ENCODE data around the gene MIA. TPM values are rescaled to one million over a fixed set of nuclear protein-coding genes. Genes with fewer than 3 reads are reported as not detected.
A peak's percentile ranks its signal among the peaks of the same experiment; 100 is the strongest.
"Not testable (repeated sequence)": the region's sequence is repeated elsewhere in the genome, so short reads cannot be mapped to it uniquely, and the experiment has no call there.

Gene MIA
- total and polyA plus RNA-seq, 4 donors: 1.7 to 3.6 TPM; not detected in 2

DNA sequence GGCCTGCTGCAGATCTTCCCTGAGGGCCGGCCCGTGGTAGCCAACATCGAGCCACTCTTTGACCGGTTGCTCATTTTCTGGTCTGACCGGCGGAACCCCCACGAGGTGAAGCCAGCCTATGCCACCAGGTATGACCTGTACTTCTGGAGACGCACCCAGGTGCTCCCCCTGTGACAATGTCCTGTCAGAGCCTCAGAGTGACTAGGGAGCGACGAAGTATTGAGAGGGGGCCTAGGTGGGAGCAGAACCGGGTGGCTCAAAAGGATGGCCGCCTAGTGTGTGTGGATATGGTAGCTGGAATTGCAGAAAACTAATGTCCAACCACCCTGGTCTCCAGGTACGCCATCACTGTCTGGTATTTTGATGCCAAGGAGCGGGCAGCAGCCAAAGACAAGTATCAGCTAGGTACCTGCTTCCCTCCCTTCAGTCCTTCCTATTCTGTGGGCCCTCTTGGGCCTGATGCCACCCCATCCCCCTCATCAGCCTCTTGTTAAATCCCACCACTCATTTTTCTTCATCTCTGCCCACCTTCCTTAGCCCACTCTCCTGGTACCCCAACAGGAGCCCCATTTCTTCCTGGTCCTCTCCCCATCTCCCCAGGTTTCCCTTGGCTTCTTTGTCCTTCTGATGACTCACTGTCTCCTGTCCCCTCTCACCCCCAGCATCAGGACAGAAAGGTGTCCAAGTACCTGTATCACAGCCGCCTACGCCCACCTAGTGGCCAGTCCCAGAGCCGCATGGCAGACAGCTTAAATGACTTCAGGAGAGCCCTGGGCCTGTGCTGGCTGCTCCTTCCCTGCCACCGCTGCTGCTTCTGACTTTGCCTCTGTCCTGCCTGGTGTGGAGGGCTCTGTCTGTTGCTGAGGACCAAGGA is 32.1 kb downstream of the MIA start:
- 72% methylated on average over 18 of the region's 18 CpGs for WGBS, 2 donors
- no peak overlapping the region for H3K4me3 ChIP-seq (ENCODE audit: low read length in 2 of 2)
- peak overlapping the region in 1 of 2 donors; percentile 32 for H3K27ac ChIP-seq (ENCODE audit: low read depth in 1 of 2, low read length in 2 of 2)

DNA sequence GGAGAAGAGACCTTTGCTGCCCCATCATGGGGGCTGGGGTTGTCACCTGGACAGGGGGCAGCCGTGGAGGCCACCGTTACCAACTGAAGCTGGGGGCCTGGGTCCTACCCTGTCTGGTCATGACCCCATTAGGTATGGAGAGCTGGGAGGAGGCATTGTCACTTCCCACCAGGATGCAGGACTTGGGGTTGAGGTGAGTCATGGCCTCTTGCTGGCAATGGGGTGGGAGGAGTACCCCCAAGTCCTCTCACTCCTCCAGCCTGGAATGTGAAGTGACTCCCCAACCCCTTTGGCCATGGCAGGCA is 32.7 kb downstream of the MIA start:
- no peaks in the 10 kb centered on the region for H3K27me3 ChIP-seq (ENCODE audit: control insufficient read depth in 1 of 2, insufficient read depth in 2 of 2, low read length in 1 of 2)
- no peak overlapping the region for H3K27ac ChIP-seq (ENCODE audit: low read depth in 1 of 2, low read length in 2 of 2)
- no peak for DNase-seq
- 81 to 84% methylated on average over 2 of the region's 2 CpGs for WGBS, 2 donors
- H3K4me3 ChIP-seq (ENCODE audit: low read length in 2 of 2): no peak overlapping the region
- H3K36me3 ChIP-seq (ENCODE audit: control insufficient read depth in 1 of 2, insufficient read depth in 2 of 2, low read length in 1 of 2): peaks cover 0 to 2% of the 10 kb centered on the region in 2 donors
- peaks cover 0 to 1% of the 10 kb centered on the region in 2 donors for H3K4me1 ChIP-seq (ENCODE audit: control insufficient read depth in 1 of 2, insufficient read depth in 2 of 2, low read length in 2 of 2)
- intact Hi-C loops (cut with DNase I): loop anchor here (5.0 to 10.0 kb wide), 2 partner anchors 146 to 363 kb away; partner anchors contain the start of gene SERTAD3 (in 1 of the 2)
- ATAC-seq (ENCODE audit: low FRiP score): no peak
- H3K9me3 ChIP-seq (ENCODE audit: control insufficient read depth, low read length): no peaks in the 10 kb centered on the region

More for the DNA sequence above, 32.1 kb downstream of the MIA start:
- H3K4me1 ChIP-seq (ENCODE audit: control insufficient read depth in 1 of 2, insufficient read depth in 2 of 2, low read length in 2 of 2): no peaks in the 10 kb centered on the region
- peak in 1 of 2 donors; percentile 68 for DNase-seq
- intact Hi-C loops (cut with DNase I): loop anchor here (5.0 to 10.0 kb wide), 2 partner anchors 145 to 363 kb away; partner anchors contain the start of gene SERTAD3 (in 1 of the 2)
- peaks cover 0 to 2% of the 10 kb centered on the region in 2 donors for H3K36me3 ChIP-seq (ENCODE audit: control insufficient read depth in 1 of 2, insufficient read depth in 2 of 2, low read length in 1 of 2)
- H3K27me3 ChIP-seq (ENCODE audit: control insufficient read depth in 1 of 2, insufficient read depth in 2 of 2, low read length in 1 of 2): no peaks in the 10 kb centered on the region
- ATAC-seq (ENCODE audit: low FRiP score): no peak
- no peaks in the 10 kb centered on the region for H3K9me3 ChIP-seq (ENCODE audit: control insufficient read depth, low read length)

DNA sequence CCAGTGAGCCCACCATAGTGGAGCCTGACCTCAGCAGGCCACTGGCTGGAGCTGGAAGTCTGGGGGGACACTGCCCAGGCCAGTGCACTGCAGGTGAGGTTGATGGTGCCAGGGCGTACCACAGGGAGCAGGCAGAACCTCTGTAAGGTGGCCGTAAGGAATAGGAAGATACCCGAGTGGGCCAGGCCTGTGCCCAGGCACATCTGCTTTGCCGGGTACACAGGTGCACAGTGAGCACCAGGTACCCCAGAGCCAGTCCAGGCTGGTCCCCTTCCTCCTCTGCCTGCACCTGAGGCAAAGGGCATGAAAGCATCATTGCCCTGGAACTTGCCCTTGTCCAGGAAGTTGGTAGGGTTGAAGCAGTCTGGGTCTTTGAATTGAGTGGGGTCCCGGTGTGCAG is 33.2 kb downstream of the MIA start:
- no peaks in the 10 kb centered on the region for H3K27me3 ChIP-seq (ENCODE audit: control insufficient read depth in 1 of 2, insufficient read depth in 2 of 2, low read length in 1 of 2)
- DNase-seq (peak in 1 of 2 donors; percentile 55), ATAC-seq (ENCODE audit: low FRiP score) (no peak)
- H3K4me3 ChIP-seq (ENCODE audit: low read length in 2 of 2): no peak overlapping the region
- H3K36me3 ChIP-seq (ENCODE audit: control insufficient read depth in 1 of 2, insufficient read depth in 2 of 2, low read length in 1 of 2): peaks cover 0 to 2% of the 10 kb centered on the region in 2 donors
- H3K27ac ChIP-seq (ENCODE audit: low read depth in 1 of 2, low read length in 2 of 2): no peak overlapping the region
- intact Hi-C loops (cut with DNase I): loop anchor here (5.0 to 10.0 kb wide), 2 partner anchors 146 to 364 kb away; partner anchors contain the start of gene SERTAD3 (in 1 of the 2)
- H3K4me1 ChIP-seq (ENCODE audit: control insufficient read depth in 1 of 2, insufficient read depth in 2 of 2, low read length in 2 of 2): peaks cover 0 to 2% of the 10 kb centered on the region in 2 donors
- WGBS, 2 donors: 86 to 88% methylated on average over 5 of the region's 5 CpGs
- no peaks in the 10 kb centered on the region for H3K9me3 ChIP-seq (ENCODE audit: control insufficient read depth, low read length)

DNA sequence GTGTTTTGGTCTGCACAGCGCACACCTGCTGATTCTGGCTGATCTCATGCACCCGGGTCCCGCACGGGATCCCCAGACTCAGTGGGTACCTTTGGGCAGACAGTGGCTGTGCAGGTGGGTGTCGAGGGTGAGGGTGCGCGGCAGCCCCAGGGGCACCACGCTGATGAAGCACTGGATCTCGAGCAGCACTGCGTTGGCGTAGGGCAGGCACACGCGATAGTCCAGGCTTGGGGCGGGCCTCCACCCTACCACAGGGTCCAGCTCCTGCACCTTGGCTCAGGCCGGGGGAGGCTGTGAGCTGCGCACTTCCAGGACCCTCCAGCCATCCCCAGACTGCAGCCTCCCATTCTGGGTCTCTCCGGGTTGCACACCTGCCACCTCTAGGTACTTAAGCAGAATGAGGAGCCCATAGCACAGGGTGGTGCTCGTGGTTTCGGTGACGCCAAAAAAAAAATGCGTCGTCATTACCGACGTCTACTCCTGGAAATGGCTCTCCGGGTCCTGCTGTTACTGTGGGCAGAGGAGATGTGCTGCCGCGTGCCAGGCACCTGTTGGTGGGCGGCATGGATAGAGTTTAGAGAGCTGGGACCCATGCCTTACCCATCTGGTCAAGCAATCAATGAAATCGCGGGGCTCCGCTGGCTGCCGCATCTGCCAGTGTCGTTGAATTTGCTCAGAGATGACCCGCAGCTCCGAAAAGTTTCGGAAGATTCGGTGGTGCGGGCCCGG is 34.2 kb downstream of the MIA start:
- H3K27me3 ChIP-seq (ENCODE audit: control insufficient read depth in 1 of 2, insufficient read depth in 2 of 2, low read length in 1 of 2): no peaks in the 10 kb centered on the region
- no peak for ATAC-seq (ENCODE audit: low FRiP score)
- no peaks in the 10 kb centered on the region for H3K9me3 ChIP-seq (ENCODE audit: control insufficient read depth, low read length)
- DNase-seq: peak in 1 of 2 donors; percentile 77
- H3K4me3 ChIP-seq (ENCODE audit: low read length in 2 of 2): no peak overlapping the region
- H3K27ac ChIP-seq (ENCODE audit: low read depth in 1 of 2, low read length in 2 of 2): no peak overlapping the region
- H3K4me1 ChIP-seq (ENCODE audit: control insufficient read depth in 1 of 2, insufficient read depth in 2 of 2, low read length in 2 of 2): peaks cover 0 to 2% of the 10 kb centered on the region in 2 donors
- intact Hi-C loops (cut with DNase I): loop anchor here (5.0 to 10.0 kb wide), 2 partner anchors 147 to 365 kb away; partner anchors contain the start of gene SERTAD3 (in 1 of the 2)
- WGBS, 2 donors: 94% methylated on average over 39 of the region's 39 CpGs
- peaks cover 0 to 2% of the 10 kb centered on the region in 2 donors for H3K36me3 ChIP-seq (ENCODE audit: control insufficient read depth in 1 of 2, insufficient read depth in 2 of 2, low read length in 1 of 2)

DNA sequence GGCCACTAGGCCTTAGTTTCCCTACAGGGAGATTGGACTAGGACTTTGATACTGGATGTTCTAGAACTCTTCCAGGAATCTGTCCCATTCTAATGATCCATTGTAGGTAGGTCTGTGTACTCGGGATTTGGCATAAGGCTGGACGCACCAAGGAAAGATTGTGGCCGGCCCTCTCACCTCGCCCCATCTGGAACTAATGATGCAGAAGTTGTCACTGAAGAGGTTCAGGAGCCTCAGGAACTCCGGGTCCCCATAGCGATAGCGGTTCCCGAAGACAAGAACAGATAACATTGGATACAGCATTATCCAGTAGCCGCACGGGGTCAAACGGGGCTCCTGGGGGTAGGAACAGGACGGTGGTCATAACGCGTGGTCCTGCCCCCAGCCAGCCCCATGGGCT is 34.8 kb downstream of the MIA start:
- Histone ChIP-seq H3K4me3 (ENCODE audit: low read length in 2 of 2) (no peak overlapping the region), H3K4me1 (ENCODE audit: control insufficient read depth in 1 of 2, insufficient read depth in 2 of 2, low read length in 2 of 2) (peaks cover 0 to 2% of the 10 kb centered on the region in 2 donors), H3K36me3 (ENCODE audit: control insufficient read depth in 1 of 2, insufficient read depth in 2 of 2, low read length in 1 of 2) (peaks cover 0 to 2% of the 10 kb centered on the region in 2 donors), H3K27me3 (ENCODE audit: control insufficient read depth in 1 of 2, insufficient read depth in 2 of 2, low read length in 1 of 2) (no peaks in the 10 kb centered on the region), H3K27ac (ENCODE audit: low read depth in 1 of 2, low read length in 2 of 2) (no peak overlapping the region), H3K9me3 (ENCODE audit: control insufficient read depth, low read length) (no peaks in the 10 kb centered on the region)
- 53 to 58% methylated on average over 12 to 14 of the region's 14 CpGs for WGBS, 2 donors
- intact Hi-C loops (cut with DNase I): no loop called here
- ATAC-seq (ENCODE audit: low FRiP score) (no peak), DNase-seq (no peak)

DNA sequence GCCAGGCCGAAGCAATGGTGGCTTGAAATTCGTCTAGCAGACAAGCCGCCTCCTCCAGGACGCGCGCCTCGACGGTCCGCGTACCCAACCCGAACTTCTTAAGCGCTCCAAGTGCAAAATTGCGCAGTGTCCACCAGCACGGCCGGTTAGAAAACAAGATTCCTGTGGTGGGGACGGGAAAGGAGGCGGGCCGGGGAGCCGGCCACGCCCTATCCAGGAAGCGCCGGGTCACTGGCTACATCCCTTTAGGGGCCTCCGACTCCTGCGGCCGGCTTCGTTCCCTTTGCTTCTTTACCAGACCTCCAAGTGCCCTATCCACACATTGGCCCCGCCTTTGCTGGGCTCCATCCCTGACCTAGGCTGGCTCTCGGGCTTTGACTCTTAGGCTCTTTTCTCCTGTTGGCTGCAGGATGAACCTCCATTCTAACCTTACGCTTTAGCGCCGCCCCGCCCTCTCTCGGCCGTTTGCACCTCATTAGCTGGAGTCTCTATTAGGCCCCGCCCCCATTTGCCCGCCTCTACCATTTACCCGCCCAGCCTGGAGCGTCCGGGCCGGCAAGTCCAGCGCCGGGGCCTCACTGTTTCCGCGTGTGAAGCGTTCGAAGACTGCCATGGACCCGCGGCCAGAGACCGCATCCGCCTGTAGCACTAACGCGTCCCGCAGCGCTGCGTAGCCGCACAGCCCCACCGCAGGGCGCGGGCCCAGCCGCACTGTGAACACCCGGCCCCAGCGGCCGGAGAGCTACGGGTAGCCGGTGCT is 35.5 kb downstream of the MIA start:
- H3K27ac ChIP-seq (ENCODE audit: low read depth in 1 of 2, low read length in 2 of 2): peak overlapping the region in 1 of 2 donors; percentile 53
- peak; percentile 93 for ATAC-seq (ENCODE audit: low FRiP score)

DNA sequence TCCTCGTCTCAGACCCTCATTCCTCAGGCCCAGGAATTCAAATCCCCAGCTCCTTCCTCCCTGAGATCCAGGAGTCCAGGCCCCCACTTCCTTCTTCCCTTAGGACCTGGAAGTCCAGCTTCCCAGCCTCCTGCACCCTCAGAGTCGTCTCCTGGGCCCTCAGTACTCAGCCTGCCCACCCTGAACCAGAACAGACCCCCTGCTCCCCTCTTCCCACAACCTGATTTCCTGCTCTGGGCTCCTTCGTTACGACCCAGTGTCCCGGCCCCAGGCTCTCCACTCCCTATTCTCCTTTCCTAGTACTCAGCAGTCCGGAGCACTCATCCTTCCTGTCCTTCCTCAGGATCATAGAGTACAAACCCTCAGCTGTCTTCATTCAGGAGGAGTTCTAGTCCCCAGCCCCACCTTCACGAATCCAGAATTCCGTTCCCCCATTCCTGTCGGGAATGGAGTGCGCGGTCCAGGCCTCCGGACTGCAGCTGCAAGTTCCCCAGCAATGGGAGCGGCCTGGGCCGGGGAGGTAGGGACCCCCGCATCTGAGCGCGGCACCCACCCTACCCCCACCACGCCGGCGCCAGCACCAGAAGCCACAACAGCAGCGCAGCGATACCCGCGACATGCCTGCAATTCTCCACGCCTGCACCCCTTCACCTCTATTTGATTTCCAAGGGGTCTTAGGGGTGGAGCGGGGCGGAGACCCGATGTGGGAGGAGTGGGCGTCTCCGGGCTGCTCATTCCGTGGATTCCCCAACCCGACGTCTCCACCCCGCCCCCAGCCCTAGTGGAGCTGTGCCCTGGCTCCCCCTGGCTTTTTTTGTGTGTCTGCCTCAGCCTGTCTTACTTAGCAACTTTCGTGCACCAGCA is 36.4 kb downstream of the MIA start:
- peak in 1 of 2 donors; percentile 74 for DNase-seq
- intact Hi-C loops (cut with DNase I): no loop called here

More for the DNA sequence above, 35.5 kb downstream of the MIA start:
- H3K27me3 ChIP-seq (ENCODE audit: control insufficient read depth in 1 of 2, insufficient read depth in 2 of 2, low read length in 1 of 2); H3K9me3 ChIP-seq (ENCODE audit: control insufficient read depth, low read length); H3K4me1 ChIP-seq (ENCODE audit: control insufficient read depth in 1 of 2, insufficient read depth in 2 of 2, low read length in 2 of 2); H3K36me3 ChIP-seq (ENCODE audit: control insufficient read depth in 1 of 2, insufficient read depth in 2 of 2, low read length in 1 of 2); intact Hi-C loops (cut with DNase I): not testable (repeated sequence)
- peak; percentile 89 to 93 for DNase-seq
- 5 to 8% methylated on average over 47 to 65 of the region's 65 CpGs for WGBS, 2 donors
- H3K4me3 ChIP-seq (ENCODE audit: low read length in 2 of 2): peak overlapping the region in 1 of 2 donors; percentile 16

More for the DNA sequence above, 36.4 kb downstream of the MIA start:
- H3K27me3 ChIP-seq (ENCODE audit: control insufficient read depth in 1 of 2, insufficient read depth in 2 of 2, low read length in 1 of 2): no peaks in the 10 kb centered on the region
- ATAC-seq (ENCODE audit: low FRiP score): no peak
- no peak overlapping the region for H3K4me3 ChIP-seq (ENCODE audit: low read length in 2 of 2)
- H3K4me1 ChIP-seq (ENCODE audit: control insufficient read depth in 1 of 2, insufficient read depth in 2 of 2, low read length in 2 of 2): peaks cover 0 to 2% of the 10 kb centered on the region in 2 donors
- H3K27ac ChIP-seq (ENCODE audit: low read depth in 1 of 2, low read length in 2 of 2): no peak overlapping the region
- peaks cover 0 to 2% of the 10 kb centered on the region in 2 donors for H3K36me3 ChIP-seq (ENCODE audit: control insufficient read depth in 1 of 2, insufficient read depth in 2 of 2, low read length in 1 of 2)
- WGBS, 2 donors: 32 to 34% methylated on average over 29 to 35 of the region's 35 CpGs
- H3K9me3 ChIP-seq (ENCODE audit: control insufficient read depth, low read length): no peaks in the 10 kb centered on the region
